ENCODE data around the gene CASP10. TPM values are rescaled to one million over a fixed set of nuclear protein-coding genes. Genes with fewer than 3 reads are reported as not detected.

CASP10 gene
- total RNA-seq, 1 donor from 2014 or later: 11.7 TPM

DNA sequence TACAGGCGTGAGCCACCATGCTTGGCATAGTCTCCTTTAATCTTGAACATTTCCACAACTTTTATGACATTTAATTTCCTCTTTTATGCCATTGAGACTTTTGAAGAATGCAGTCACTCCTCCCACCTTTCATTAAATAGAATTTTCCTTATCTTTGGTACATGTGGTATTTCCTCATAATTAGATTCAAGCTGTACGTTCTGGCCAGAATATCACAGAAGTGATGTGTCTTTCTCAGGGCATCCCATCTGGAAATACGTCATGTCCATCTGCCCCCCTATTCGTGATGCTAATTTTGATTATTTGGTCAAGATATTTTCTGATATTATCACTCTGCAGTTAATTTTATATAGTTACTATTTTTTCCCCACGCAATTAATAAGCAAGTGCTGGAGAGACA is 16.9 kb downstream of the CASP10 start:
- DNase-seq: no peak

DNA sequence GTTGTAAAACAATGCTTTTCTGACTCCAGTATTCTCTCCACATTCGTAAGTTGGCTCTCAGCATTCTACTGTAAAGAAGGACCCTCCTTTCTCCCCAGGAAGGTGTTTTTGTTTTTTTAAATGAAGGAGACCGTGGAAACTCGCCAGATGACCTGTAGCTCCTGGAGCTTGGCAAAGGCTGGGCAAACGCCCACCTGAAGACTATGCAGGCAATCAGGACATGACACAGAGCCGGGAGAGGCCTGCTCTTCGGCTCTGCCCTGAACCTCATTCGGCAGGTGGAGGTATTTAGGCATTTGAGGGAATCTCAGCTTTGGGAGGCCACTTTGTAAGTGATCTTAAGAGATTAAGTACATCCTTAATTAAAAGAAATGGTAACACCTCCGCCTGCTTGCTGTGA is 17.4 kb downstream of the CASP10 start:
- no peak for DNase-seq

DNA sequence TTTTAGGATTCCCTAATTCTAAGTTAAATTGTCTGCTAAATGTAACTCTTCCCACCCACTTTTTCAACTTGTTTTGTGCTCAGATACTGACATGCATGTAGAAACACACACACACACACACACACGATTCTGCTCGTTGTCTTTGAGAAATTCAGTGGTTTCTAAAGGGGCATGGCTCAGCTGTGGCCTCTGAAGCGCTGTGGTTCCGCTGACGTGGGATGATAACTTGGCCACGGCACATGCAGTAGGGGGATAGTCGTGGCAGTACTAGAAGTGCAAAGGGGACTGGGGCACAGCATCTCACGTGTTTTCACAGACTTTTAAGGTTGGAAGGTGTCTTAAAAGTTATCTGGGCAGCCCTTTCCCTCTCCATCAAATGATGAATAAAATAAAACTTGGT is 18.4 kb downstream of the CASP10 start:
- no peak for DNase-seq

DNA sequence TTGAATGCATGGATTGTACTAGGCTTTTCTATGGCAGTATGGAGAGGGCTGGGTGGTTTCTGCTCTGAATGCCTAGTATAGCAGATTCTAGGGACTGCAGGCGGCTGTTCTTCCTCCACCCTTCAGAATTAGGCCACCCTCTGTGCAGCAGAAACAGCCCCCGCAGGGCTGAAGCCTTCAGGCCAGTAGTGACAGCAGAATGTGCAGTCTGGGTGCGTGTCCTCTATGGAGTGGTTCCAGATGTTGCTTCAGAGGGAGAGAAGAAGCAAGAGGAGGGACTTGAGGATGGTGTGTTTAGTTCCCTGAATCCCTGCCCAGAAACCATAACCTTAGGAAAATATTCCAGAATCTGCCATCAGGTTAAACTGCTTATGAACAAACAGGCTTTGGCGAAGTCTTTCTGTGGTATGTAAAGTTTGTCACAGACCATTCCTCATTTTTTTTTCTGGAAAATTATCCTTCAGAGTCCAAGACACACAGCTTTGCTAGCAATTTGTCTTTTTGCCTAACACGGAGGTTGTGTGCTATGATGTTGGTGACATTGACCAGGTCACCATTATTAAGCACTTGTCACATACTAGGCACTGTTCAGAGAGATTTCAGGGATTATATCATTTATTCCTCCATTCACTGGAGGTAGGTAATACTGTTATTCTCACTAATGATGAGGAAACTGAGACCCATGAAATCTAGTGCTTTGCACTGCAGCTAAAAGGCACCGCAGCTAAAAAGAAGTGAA is 21.1 kb downstream of the CASP10 start:
- DNase-seq: peak; percentile 58

DNA sequence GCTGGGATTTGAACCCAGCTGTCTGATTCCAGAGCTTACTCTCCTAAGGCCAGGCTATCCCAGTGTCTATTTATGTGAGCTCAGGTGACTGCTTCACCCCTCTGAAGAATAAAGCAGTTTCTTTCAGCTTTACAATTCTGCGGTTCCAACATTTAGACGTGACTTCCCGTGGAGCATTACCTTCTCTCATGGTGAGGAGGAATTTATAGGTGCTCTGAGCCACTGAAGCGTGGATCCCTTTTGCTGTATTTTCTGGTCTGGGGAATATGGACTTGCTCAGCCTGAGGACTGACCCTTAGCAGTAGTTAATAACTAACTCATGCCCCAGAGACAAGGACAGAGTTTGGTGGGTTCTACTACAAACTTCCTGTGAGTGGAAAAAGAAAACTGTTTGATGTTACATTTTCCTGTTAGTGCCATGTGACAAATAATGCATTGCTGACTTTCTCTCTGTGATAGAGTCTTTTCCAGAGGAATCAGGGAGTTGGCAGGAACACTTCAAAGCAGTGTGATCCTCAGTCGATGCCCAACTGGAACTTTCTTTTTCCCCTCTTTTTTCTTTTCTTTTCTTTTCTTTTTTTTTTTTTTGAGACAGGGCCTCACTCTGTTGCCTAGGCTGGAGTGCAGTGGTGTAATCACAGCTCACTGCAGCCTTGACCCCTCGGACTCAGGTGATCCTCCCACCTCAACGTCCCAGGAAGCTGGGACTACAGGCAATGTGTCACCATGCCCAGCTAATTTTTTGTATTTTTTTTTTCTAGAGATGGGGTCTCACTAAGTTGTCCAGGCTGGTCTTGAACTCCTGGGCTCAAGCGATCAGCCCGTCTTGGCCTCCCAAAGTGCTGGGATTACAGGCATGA is 21.9 kb downstream of the CASP10 start:
- DNase-seq: no peak

DNA sequence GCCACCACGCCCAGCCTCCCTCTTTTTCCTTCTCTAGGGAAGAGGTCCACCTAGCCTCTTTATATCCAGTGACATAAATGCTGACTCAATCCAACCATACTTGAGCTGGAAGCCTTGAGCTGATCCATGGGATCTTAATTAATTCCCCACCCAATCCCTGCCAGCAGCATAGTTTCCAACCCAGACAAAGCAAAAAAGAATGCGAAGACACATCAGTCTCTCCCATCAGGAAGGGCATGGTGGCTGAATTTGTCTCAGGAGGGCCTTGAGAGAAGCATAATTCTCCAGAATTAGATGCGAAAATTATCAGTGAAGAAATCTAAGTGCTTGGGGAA is 22.5 kb downstream of the CASP10 start:
- DNase-seq: peak; percentile 11

DNA sequence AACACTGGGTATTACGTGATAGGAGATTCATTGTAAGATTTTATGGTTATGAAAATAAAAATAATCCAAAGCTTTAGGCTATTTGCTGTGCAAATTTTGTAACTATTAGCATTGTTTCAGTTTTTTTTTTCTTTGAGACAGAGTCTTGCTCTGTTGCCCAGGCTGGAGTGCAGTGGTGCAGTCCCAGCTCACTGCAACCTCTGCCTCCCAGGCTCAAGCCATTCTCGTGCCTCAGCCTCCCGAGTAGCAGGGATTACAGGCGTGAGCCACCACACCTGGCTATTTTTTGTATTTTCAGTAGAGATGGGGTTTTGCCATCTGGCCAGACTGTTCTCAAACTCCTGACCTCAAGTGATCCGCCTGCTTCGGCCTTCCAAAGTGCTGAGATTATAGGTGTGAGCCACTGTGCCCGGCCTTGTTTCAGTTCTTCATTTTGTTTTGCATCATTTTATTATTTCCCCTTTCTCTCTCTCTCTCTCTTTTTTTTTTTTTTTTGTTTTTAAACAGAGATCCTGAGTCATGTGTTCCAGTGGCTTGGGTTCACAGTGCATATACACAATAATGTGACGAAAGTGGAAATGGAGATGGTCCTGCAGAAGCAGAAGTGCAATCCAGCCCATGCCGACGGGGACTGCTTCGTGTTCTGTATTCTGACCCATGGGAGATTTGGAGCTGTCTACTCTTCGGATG is 25.8 kb downstream of the CASP10 start:
- DNase-seq: no peak

DNA sequence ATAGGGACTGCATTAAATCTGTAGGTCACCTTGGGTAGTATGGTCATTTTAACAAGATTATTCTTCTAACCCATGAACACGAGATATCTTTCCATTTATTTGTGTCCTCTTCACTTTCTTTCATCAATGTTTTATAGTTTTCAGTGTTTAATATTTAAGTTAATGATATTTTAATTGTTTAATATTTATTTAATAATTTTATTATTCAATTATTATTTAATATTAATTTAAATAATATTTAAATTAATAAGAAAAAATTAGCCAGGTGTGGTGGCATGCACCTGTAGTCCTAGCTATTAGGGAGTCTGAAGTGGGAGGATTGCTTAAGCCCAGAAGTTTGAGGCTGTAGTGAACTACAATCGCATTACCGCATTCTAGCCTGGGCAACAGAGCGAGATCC is 33.0 kb downstream of the CASP10 start:
- DNase-seq: no peak

DNA sequence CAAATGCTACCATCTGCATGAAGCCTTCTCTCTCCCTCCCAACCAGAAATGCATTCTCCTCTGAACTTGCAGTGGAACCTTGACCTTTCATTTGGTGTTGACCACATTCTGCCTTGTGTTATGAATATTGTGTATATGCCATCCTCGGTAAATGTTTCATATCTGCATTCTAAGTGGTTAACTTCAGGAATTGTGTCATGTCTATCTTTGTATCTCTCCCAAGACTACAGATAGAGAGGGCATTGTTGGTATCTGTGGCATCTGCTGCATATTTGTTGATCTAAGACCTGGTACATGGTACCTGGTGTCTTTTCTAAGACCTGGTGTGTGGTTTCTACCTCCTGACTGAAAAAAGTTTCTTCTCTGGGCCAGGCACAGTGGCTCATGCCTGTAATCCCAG is 34.0 kb downstream of the CASP10 start:
- DNase-seq: no peak

DNA sequence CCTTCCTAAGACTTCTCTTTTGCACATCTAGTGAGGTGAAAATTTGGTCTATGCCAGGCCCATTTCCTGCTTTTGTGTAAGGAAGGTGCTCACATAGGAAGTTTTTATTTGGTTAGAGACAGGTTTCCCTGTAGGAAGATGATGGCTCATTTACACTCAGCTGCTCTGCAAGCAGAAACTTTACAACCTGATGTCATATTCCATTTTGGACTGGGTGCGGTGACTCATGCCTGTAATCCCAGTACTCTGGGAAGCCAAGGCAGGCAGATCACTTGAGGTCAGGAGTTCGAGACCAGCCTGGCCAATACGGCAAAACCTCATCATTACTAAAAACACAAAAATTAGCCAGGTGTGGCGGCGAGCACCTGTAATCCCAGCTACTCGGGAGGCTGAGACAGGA is 35.8 kb downstream of the CASP10 start:
- DNase-seq: no peak

DNA sequence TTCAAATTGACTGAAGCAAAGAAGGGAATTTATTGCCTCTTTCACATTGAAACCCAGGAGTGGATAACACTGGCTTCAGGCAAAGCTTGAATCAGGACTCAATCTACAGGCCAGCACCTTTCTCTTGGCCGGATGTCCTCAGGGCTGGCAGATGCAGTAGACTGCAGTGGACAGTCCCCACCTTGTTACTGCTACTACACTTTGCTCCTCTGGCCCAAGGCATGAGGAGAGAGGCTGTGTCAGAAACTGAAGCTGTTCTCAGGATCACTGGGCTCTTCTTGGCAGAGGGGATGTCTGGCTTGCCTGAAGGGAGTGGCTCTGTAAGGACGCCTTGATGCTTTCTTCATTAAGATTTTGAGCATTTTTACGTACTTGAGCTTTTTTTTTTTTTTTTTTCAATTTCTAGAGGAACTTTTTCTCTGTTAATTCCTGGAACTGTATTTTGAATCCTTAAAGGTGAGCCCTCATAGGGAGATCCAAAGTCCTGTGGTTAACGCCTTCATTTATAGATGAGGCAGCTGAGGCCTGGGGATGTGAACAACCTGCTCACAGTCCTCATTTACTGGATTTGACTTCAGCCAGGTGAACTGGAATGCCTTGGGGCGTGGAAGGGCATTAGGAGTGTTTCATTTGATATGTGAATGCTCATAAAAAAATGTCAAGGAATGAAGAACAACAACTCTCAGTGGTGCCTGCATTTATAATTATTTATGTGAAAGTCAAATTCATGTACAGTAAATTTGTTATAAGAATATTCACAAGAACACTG is 36.6 kb downstream of the CASP10 start:
- no peak for DNase-seq

DNA sequence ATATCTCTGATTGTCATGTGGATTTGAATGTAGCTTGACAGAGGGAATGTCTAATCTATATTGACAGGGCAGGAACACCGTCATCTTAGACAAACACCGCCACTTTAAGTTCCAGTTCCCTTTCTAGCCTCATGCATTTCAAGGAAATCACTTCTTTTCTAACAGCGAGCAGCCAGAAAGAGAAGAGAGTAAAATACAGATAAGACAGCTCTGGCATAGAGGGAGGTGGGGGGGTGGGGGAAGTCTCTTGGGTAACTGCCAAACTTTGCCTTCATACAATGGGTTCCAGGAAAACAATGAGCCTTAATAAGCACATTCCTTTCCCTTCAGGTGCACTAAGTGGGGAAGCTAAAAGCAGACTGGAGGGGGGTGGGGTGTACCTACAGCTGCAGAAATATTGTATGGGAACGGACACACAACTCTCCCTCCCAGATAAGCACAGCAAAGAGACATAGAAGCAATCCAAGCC is 37.2 kb downstream of the CASP10 start:
- DNase-seq: no peak

DNA sequence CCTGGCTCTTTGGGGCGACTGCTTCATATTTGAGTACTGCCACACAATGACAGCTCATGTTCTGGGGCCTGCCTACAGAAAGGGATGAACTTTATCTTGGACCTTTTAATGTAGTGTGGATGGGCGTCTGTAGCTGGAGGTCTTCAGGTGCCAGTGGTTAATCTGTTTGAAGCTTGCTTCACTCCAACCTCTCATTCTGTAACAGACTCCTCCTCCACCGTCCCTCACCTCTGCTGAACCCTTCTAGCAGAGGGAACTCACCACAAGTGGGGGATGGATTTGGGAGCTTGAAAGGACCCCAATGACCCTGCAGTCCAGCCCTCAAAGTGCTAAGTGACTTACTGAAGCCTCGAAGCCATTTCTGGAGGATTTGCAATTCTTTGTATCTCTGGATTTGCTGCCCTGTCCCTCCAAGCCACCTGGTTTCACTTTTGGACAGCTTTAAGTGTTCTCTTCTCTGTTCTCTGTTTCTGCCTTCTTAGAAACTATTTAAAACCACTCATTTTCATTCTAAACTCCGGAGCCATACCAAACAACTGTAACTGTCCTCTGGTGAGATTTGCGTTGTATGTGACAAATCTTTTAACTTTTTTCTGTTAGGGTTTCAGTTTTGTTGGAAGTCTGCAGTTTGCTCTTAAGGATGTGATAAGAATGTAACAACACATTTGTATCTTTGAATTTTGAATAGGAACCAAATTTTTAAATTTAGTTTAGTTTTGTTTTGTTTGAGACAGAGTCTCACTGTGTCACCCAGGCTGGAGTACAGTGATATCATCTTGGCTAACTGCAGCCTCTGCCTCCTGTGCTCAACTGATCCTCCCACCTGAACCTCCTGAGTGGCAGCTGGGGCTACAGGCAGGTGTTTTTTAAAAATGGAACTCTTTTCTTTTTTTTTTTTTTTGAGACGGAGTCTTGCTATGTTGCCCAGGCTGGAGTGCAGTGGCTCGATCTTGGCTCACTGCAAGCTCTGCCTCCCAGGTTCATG is 40.4 kb downstream of the CASP10 start:
- no peak for DNase-seq

DNA sequence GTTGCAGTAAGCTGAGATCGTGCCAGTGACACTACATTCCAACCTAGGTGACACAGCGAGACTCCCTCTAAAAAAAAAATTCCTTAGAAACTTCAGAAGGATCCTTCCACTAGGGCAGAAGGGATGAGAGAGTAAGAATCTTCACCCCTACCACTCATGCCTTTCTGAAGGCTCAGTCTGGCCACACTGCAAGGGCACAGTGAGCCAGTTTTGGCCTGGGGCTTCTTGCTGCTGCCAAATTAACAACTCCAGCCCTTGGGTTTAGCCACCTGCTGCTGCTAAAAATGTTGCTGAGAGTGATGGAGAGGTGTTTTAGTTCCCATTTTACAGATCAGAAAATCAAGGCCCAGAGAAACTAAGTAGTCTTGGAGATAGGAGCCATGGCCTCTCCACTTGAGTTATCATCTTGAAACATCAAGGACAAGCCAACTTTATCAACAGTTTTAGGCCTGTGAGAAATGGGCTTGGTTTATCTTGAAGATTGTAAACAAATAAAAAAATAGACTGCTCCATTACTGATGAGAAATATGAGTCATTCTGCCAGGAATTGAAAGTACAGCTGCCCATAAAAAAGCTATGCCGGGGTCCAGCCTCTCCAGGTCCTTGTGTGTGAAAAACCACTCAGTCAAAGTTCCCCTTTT is 45.5 kb downstream of the CASP10 start:
- no peak for DNase-seq

DNA sequence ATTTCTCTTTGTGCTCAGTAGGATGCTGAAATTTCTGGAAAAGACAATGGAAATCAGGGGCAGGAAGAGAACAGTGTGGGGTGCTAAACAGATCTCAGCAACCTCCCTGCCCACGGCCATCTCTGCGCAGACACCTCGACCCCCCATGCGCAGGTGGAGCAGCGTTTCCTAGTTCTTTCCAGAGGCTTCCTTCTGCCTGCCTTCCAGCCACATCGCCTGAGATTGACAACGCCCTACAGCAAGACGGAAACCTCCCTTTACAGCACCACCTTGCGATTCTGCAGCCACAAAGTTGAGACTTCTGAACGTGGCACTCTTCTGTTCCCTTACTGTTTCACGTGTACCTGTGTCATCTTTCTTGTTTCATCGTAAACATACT is 46.0 kb downstream of the CASP10 start:
- no peak for DNase-seq

DNA sequence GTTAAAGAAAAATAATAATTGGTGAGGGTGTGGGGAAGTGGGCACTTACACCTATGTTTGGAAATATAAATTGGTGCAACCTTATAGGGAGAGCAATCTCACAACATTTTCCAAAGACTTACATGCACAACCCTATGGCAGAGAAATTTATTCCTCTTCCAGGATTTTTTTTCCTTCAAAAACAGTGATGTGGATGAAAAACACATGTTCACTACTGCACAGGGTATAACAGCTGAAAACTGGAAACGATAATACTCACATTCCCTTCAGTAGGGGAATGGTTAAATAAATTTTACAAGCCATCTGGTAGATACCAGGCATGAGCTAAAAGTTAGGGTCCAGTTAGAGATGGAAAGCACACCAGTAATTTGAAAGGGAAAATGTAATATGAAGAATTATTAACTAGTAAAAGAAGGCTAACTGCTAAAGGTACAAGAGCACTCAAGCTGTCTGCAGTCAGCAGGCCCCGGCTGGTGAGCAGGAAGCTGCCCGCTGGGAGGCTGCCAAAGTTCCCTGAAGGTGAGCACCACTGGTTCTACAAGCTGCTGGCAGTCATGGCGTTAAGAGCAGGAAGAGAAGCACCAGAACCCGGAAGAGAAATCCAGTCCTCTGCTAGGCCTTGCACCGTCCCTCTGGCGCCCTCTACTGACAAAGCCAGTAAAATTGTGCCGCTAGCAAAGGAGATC is 49.0 kb downstream of the CASP10 start:
- DNase-seq: peak; percentile 79

DNA sequence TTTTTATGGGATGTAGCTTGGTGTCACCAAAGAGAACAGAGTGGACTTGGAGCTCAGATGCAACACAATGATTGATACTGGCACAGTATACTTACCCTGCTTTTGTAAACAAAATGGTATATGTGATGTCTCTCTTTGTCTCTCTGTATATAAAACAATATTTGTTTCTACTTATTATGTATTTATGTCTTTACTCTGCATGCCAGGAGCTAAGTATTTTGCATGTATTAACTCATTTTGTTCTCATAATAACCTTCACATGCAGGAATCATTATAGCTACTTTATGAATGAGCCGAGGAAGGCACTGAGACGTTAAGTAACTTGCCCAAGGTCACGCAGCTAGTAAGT is 49.5 kb downstream of the CASP10 start:
- DNase-seq: no peak

DNA sequence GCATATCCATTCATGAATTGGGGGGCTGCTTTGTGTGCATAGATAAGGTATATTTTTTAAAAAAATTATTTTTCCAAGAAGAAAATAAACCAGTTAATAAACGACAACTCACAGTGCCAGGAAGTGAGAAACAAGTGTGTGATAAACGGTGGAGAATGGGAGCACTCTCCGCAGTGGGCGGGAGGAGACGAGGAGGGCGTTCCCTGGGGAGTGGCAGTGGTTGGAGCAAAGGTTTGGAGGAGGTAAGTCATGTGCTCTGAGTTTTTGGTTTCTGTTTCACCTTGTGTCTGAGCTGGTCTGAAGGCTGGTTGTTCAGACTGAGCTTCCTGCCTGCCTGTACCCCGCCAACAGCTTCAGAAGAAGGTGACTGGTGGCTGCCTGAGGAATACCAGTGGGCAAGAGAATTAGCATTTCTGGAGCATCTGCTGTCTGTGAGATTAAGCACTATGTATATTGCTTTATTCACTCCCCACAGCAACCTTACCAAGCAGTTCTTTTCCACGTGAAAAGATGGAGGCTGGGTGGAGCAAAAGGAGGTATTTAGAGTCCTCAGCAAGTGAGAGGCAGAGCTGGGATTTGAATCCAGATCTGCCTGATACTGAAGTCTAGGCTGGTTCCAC is 50.4 kb downstream of the CASP10 start:
- DNase-seq: no peak

DNA sequence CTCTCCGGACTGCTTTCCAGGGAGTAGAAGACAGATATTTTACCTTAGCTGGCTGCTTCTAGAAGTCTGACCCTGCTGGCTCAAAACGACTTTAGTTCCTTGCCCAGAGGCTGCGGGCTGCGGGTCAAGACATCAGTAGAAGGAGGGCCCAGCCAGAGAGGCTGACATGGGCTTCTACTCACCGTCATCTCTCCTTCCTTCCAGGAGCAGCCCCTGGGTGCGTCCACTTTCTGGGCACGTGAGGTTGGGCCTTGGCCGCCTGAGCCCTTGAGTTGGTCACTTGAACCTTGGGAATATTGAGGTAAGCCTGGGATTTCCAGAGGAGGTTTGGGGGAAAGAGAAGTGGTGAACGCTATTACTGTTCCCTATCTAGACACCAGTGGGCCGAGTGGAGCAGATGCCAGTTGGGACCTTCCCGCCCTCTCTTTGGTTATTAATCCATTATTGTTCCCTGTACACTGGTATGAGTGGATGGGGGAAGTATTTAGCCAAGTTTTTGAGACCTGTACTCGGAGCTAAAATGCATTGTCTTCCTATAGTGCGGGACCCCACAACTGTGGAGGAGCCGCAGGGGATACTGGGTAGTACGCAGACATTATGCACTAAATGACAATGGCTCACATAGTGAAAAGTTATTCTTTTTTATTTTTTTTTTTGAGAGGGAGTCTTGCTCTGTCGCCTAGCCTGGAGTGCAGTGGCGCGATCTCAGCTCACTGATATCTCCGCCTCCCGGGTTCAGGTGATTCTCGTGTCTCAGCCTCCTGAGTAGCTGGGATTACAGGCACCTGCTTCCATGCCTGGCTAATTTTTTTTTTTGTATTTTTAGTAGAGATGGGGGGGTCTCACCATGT is 51.1 kb downstream of the CASP10 start:
- DNase-seq: no peak
